CD14-positive monocyte (primary cell): ENCODE data around the gene CDC42EP3. TPM values are rescaled to one million over a fixed set of nuclear protein-coding genes. Genes with fewer than 3 reads are reported as not detected.
A peak's percentile ranks its signal among the peaks of the same experiment; 100 is the strongest.

ENCODE experiments used
- DNase-seq, 3 donors: peaks; one replicate each; pipeline ENCODE4 v3.0.0-alpha.2; 2011 to 2022
- H2AFZ ChIP-seq: 2 replicates; pipeline ENCODE4 v1.6.0; 2012; ENCODE audit warnings: mild to moderate bottlenecking, low read depth, low read length, inconsistent platforms; ENCODE audit not compliant: insufficient read depth, poor library complexity, severe bottlenecking
- H3K27ac ChIP-seq, 2 donors: 1 replicate in 1 of 2; 2 replicates in 1 of 2; pipeline ENCODE4 v1.5.1; 2012 to 2013; ENCODE audit warnings: low read length in 2 of 2, control low read depth in 1 of 2, inconsistent platforms in 1 of 2, low read depth in 1 of 2, mild to moderate bottlenecking in 1 of 2
- H3K27me3 ChIP-seq, 2 donors: one replicate each; pipeline versions ENCODE4 v1.6.0 to v1.6.1; 2011 to 2013; ENCODE audit warnings: low read length in 2 of 2; ENCODE audit not compliant: control insufficient read depth in 2 of 2, insufficient read depth in 2 of 2
- H3K36me3 ChIP-seq, 2 donors: replicated peaks in 1 of 2; 1 replicate in 1 of 2; 2 replicates in 1 of 2; pipeline versions ENCODE4 v1.5.1 to v1.6.1; 2012 to 2013; ENCODE audit warnings: low read length in 2 of 2, control low read depth in 1 of 2, inconsistent platforms in 1 of 2, mild to moderate bottlenecking in 1 of 2; ENCODE audit not compliant: insufficient read depth in 2 of 2, control insufficient read depth in 1 of 2
- H3K4me1 ChIP-seq, 2 donors: 1 replicate in 1 of 2; 2 replicates in 1 of 2; pipeline versions ENCODE4 v1.5.1 to v1.6.1; 2012 to 2013; ENCODE audit warnings: low read length in 2 of 2, control low read depth in 1 of 2, inconsistent platforms in 1 of 2, mild to moderate bottlenecking in 1 of 2, moderate library complexity in 1 of 2; ENCODE audit not compliant: insufficient read depth in 2 of 2, control insufficient read depth in 1 of 2
- H3K4me2 ChIP-seq: replicated peaks from 2 replicates; pipeline ENCODE3; 2012; ENCODE audit warnings: low read length, moderate library complexity, mild to moderate bottlenecking; ENCODE audit not compliant: poor library complexity, severe bottlenecking; ENCODE audit errors: extremely low read depth
- H3K4me3 ChIP-seq, 3 experiments: fragments of 200-600 bp in 1 of 3; sonication (generic) in 1 of 3; replicated peaks in 1 of 3; 1 replicate in 2 of 3; 2 replicates in 1 of 3; pipeline ENCODE4 v1.5.1; 2011 to 2013; ENCODE audit warnings: low read length in 3 of 3, mild to moderate bottlenecking in 3 of 3, control low read depth in 2 of 3, low read depth in 2 of 3, inconsistent platforms in 1 of 3, moderate library complexity in 1 of 3
- H3K79me2 ChIP-seq: 2 replicates; pipeline ENCODE4 v1.6.0; 2012; ENCODE audit warnings: mild to moderate bottlenecking, control low read depth, inconsistent platforms, low read length, moderate library complexity; ENCODE audit not compliant: insufficient read depth
- H3K9ac ChIP-seq: 2 replicates; pipeline ENCODE4 v1.6.0; 2017; ENCODE audit warnings: low read length, mild to moderate bottlenecking; ENCODE audit not compliant: insufficient read depth, poor library complexity, severe bottlenecking
- H3K9me3 ChIP-seq, 2 donors: replicated peaks in 1 of 2; 1 replicate in 1 of 2; 2 replicates in 1 of 2; pipeline versions ENCODE4 v1.5.1 to v1.6.1; 2012 to 2013; ENCODE audit warnings: low read length in 2 of 2, control low read depth in 1 of 2; ENCODE audit not compliant: control insufficient read depth in 1 of 2, insufficient read depth in 1 of 2
- H4K20me1 ChIP-seq: 2 replicates; pipeline ENCODE4 v1.6.0; 2012; ENCODE audit warnings: mild to moderate bottlenecking, low read length, control low read depth, moderate library complexity; ENCODE audit not compliant: insufficient read depth
- H3K27ac Mint-ChIP-seq, 7 donors: one replicate each; pipeline ENCODE4 v1.8.0; 2020; ENCODE audit warnings: mild to moderate bottlenecking in 7 of 7, mixed read lengths in 7 of 7, moderate library complexity in 6 of 7, inconsistent platforms in 2 of 7
- H3K27me3 Mint-ChIP-seq, 3 donors: one replicate each; pipeline ENCODE4 v1.8.0; 2021 to 2022; ENCODE audit warnings: low read depth in 3 of 3, mild to moderate bottlenecking in 3 of 3, mixed read lengths in 3 of 3, moderate library complexity in 3 of 3, inconsistent platforms in 1 of 3
- H3K36me3 Mint-ChIP-seq, 2 donors: one replicate each; pipeline ENCODE4 v1.8.0; 2020; ENCODE audit warnings: mixed read lengths in 2 of 2, inconsistent platforms in 1 of 2, mild to moderate bottlenecking in 1 of 2
- H3K4me1 Mint-ChIP-seq: one replicate; pipeline ENCODE4 v1.8.0; 2020; ENCODE audit warnings: mild to moderate bottlenecking, mixed read lengths
- H3K4me3 Mint-ChIP-seq, 2 donors: one replicate each; pipeline ENCODE4 v1.8.0; 2020; ENCODE audit warnings: mild to moderate bottlenecking in 2 of 2, mixed read lengths in 2 of 2, moderate library complexity in 1 of 2
- H3K9me3 Mint-ChIP-seq, 7 donors: one replicate each; pipeline ENCODE4 v1.8.0; 2020 to 2022; ENCODE audit warnings: mixed read lengths in 7 of 7, mild to moderate bottlenecking in 6 of 7, moderate library complexity in 6 of 7, inconsistent platforms in 2 of 7
- WGBS: methylation state at CpG from one replicate; pipeline ENCODE4 v1.1.5; 2013; ENCODE audit warnings: missing lambda C conversion rate; ENCODE audit not compliant: insufficient coverage; 5-methylcytosine and 5-hydroxymethylcytosine counted together
- intact Hi-C, 2 donors: fragments of 100-400 bp; cut with micrococcal nuclease; formaldehyde crosslinking; loops; one replicate each; pipeline versions ENCODE4 v1.15.0 to v1.15.1; 2023
- polyA plus RNA-seq, 3 donors: library from polyadenylated mRNA; depleted of rRNA in 1 of 3; unstranded in 2 of 3; stranded (reverse) in 1 of 3; fragments of 300-500 nt in 2 of 3; fragments of >200 nt in 1 of 3; fragmentation: Illumina TruSeq in 2 of 3; gene quantifications; 1 replicate in 2 of 3; 2 replicates in 1 of 3; pipeline ENCODE4 v1.2.3, GENCODE V29; 2012 to 2021
- TF ChIP-seq, protein P1 (sequence below): fragments of 200-600 bp; IDR thresholded peaks from one replicate; pipeline ENCODE4 v1.8.0; 2022; ENCODE audit warnings: antibody characterized with exemption, mild to moderate bottlenecking

The CDC42EP3 gene
- polyA plus RNA-seq, 3 donors = 179 to 272 (median 249) TPM

DNA sequence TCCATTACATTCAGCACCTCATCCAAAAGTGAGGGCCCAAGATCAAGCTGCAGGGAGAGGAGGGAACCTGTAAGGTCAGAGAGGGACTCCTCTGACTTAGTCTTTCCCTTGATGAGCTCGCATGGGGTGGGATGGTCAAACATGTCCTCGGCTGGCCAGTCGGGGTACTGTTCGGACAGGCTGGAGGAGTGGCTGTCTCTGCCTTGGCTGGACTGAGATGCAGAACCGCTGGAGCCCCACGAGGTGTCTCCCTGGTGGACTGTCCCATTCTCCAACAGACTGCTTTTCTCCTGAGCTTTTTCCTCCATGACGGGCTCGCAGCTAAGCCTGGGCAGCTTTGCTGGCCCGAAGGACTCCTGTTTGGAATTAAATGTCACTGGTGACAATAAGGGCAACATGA, 25.6 kb downstream of the CDC42EP3 start:
- Histone ChIP-seq H4K20me1 (peaks cover 93% of the 10 kb centered on the region), H3K36me3 (peaks cover 47 to 71% of the 10 kb centered on the region in 2 donors), H3K4me1 (peaks cover 81 to 83% of the 10 kb centered on the region in 2 donors), H3K27me3 (no peaks in the 10 kb centered on the region), H2AFZ (no peak overlapping the region), H3K4me2 (no peak overlapping the region), H3K27ac (peak overlapping the region; percentile 68 to 92), H3K9me3 (no peaks in the 10 kb centered on the region), H3K79me2 (peaks cover 89% of the 10 kb centered on the region), H3K4me3 (no peak overlapping the region), H3K9ac (no peak overlapping the region)
- Mint-ChIP-seq H3K4me1 (peaks cover 78% of the 10 kb centered on the region), H3K36me3 (peaks cover 82 to 96% of the 10 kb centered on the region in 2 donors), H3K4me3 (no peak overlapping the region), H3K27me3 (no peaks in the 10 kb centered on the region), H3K27ac (peak overlapping the region; percentile 87 to 99 (median 95)), H3K9me3 (peaks cover 0 to 4% (median 0%) of the 10 kb centered on the region in 7 donors)
- DNase-seq = no peak
- TF ChIP-seq, protein P1, sequence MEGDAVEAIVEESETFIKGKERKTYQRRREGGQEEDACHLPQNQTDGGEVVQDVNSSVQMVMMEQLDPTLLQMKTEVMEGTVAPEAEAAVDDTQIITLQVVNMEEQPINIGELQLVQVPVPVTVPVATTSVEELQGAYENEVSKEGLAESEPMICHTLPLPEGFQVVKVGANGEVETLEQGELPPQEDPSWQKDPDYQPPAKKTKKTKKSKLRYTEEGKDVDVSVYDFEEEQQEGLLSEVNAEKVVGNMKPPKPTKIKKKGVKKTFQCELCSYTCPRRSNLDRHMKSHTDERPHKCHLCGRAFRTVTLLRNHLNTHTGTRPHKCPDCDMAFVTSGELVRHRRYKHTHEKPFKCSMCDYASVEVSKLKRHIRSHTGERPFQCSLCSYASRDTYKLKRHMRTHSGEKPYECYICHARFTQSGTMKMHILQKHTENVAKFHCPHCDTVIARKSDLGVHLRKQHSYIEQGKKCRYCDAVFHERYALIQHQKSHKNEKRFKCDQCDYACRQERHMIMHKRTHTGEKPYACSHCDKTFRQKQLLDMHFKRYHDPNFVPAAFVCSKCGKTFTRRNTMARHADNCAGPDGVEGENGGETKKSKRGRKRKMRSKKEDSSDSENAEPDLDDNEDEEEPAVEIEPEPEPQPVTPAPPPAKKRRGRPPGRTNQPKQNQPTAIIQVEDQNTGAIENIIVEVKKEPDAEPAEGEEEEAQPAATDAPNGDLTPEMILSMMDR = no peak
- intact Hi-C loops = no loop called here
- WGBS = 95% methylated on average over 8 of the region's 9 CpGs

DNA sequence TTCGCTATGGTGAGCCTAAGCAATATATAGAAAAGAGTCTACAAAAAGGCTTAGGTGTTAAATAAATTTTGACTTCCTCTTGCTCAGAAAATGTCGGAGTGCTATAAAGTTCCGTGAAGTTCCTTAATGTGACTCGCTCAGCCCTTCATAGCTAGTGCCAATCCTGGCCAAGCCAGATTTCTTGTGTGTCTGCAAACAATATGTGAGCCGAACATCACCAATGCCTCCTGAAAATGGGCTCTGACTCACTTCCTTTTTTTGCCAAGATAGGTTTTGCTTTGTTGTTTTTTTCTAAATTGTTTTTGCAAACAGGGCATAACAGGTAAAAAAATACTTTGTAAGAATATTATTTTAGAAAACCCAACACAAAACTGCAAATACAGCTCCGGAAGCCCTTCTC, 26.1 kb downstream of the CDC42EP3 start:
- H3K9ac ChIP-seq = no peak overlapping the region
- H3K4me2 ChIP-seq = no peak overlapping the region
- TF ChIP-seq, protein P1 = no peak
- Mint-ChIP-seq H3K27ac (peak overlapping the region; percentile 87 to 99 (median 95)), H3K36me3 (peaks cover 82 to 92% of the 10 kb centered on the region in 2 donors), H3K4me1 (peaks cover 73% of the 10 kb centered on the region), H3K27me3 (no peaks in the 10 kb centered on the region), H3K9me3 (peaks cover 0 to 4% (median 0%) of the 10 kb centered on the region in 7 donors), H3K4me3 (no peak overlapping the region)
- WGBS = no CpG with 5 or more reads among the region's 6 CpGs
- peak overlapping the region; percentile 68 to 92 for H3K27ac ChIP-seq
- peaks cover 47 to 71% of the 10 kb centered on the region in 2 donors for H3K36me3 ChIP-seq
- intact Hi-C loops = no loop called here
- no peak overlapping the region for H2AFZ ChIP-seq
- H4K20me1 ChIP-seq = peaks cover 88% of the 10 kb centered on the region
- peaks cover 85% of the 10 kb centered on the region for H3K79me2 ChIP-seq
- H3K4me3 ChIP-seq = no peak overlapping the region
- peak; percentile 78 to 90 (median 86) for DNase-seq
- H3K9me3 ChIP-seq = no peaks in the 10 kb centered on the region
- peaks cover 76 to 78% of the 10 kb centered on the region in 2 donors for H3K4me1 ChIP-seq
- no peaks in the 10 kb centered on the region for H3K27me3 ChIP-seq
